ENCODE results near the gene CCDC174. TPM values are rescaled to one million over a fixed set of nuclear protein-coding genes. Genes with fewer than 3 reads are reported as not detected.

Gene CCDC174
- total and polyA plus RNA-seq, 2 donors (not counting 1 experiment from before 2014, with no cell fraction given), result 9.9 to 47.1 TPM

DNA sequence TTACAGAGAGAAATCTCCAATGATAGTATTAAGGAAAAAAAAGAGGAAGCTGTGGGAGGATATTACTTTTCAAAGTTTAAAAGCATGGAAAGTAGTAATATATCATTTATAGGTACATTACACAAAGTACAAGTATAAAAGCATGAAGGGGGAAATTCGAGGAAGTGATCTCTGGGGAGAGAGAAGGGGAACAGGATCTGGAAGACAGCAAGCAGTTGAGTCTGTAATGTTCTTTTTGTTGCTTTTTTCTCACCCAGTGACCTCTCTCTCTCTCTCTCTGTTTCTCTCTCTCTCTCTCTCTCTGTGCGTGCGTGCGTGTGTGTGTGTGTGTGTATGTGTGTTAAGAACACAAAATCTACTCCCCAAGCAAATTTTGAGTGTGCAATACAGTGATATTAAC, 33.6 kb downstream of the CCDC174 start:
- peaks cover 23% of the 10 kb centered on the region for H3K4me1 Mint-ChIP-seq
- H3K4me3 Mint-ChIP-seq, result no peak overlapping the region
- ChIA-PET CTCF (no interaction called here), POLR2A (no interaction called here)
- Histone ChIP-seq H3K79me2 (ENCODE audit: control insufficient read depth, insufficient read depth, low read length) (no peaks in the 10 kb centered on the region), H3K9ac (ENCODE audit: low read length) (no peak overlapping the region), H3K27me3 (replicated peaks in 1 of 4; ENCODE audit: control extremely low read depth in 1 of 4, control insufficient read depth in 3 of 4, insufficient read depth in 4 of 4, low read length in 3 of 4) (no peaks in the 10 kb centered on the region), H3K4me1 (ENCODE audit: control insufficient read depth in 2 of 2, insufficient read depth in 2 of 2, low read length in 2 of 2) (peaks cover 10 to 16% of the 10 kb centered on the region in 2 donors), H3K27ac (ENCODE audit: low read length in 2 of 2) (no peak overlapping the region), H3K36me3 (replicated peaks in 1 of 2; ENCODE audit: control extremely low read depth in 1 of 2, control insufficient read depth in 1 of 2, extremely low read depth in 1 of 2, insufficient read depth in 2 of 2, low read length in 1 of 2) (no peaks in the 10 kb centered on the region), H3K4me3 (ENCODE audit: control extremely low read depth in 1 of 5, extremely low read depth in 1 of 5, insufficient read depth in 1 of 5, low read depth in 2 of 5, low read length in 4 of 5) (no peak overlapping the region), H4K20me1 (ENCODE audit: control insufficient read depth, insufficient read depth, low read length, poor library complexity, severe bottlenecking) (no peaks in the 10 kb centered on the region), H3K9me3 (ENCODE audit: control extremely low read depth in 1 of 3, control insufficient read depth in 2 of 3, insufficient read depth in 1 of 3, low read length in 2 of 3) (peaks cover 0 to 8% (median 0%) of the 10 kb centered on the region in 3 donors), H2AFZ (ENCODE audit: insufficient read depth, low read depth, low read length, poor library complexity, severe bottlenecking) (no peak overlapping the region), H3K4me2 (replicated peaks; ENCODE audit: low read depth, low read length, poor library complexity, severe bottlenecking) (no peak overlapping the region)
- ATAC-seq (ENCODE audit: low read depth) (no peak), DNase-seq (no peak)
- H3K9me3 Mint-ChIP-seq (ENCODE audit: insufficient read depth), result peaks cover 1% of the 10 kb centered on the region
- no peak for TF ChIP-seq EZH2 (IDR thresholded peaks at IDR 0.05; ENCODE audit: borderline replicate concordance, insufficient read depth, low read depth, low read length, poor library complexity, severe bottlenecking)
- TF ChIP-seq, protein P1, sequence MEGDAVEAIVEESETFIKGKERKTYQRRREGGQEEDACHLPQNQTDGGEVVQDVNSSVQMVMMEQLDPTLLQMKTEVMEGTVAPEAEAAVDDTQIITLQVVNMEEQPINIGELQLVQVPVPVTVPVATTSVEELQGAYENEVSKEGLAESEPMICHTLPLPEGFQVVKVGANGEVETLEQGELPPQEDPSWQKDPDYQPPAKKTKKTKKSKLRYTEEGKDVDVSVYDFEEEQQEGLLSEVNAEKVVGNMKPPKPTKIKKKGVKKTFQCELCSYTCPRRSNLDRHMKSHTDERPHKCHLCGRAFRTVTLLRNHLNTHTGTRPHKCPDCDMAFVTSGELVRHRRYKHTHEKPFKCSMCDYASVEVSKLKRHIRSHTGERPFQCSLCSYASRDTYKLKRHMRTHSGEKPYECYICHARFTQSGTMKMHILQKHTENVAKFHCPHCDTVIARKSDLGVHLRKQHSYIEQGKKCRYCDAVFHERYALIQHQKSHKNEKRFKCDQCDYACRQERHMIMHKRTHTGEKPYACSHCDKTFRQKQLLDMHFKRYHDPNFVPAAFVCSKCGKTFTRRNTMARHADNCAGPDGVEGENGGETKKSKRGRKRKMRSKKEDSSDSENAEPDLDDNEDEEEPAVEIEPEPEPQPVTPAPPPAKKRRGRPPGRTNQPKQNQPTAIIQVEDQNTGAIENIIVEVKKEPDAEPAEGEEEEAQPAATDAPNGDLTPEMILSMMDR (IDR thresholded peaks at IDR 0.05), result no peak
- intact Hi-C loops (cut with micrococcal nuclease), result no loop called here
- no CpG with 5 or more reads among the region's 4 CpGs for WGBS (ENCODE audit: insufficient coverage)
- H3K27me3 Mint-ChIP-seq, result peaks cover 7% of the 10 kb centered on the region
- H3K27ac Mint-ChIP-seq, result no peak overlapping the region

DNA sequence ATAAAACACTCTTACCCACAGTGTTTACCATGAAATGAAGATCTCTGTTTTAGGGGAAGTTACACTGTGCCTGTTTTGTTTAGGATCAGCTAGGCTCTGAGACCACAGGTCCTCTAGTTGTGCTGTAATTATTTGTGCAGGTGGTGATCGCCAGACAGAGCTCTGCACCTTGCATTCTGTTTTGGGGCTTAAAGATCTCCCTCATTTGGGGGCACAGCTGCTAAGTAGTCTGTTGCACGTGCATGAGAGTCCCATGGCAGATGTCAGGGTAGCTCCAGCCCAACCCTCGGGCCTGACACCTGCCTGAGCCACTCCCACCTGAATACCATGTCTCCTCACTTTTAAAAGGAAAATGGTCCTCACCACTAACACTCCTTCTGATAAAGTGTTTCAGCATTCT, 35.8 kb downstream of the CCDC174 start:
- H3K27ac ChIP-seq (ENCODE audit: low read length in 2 of 2), result no peak overlapping the region
- CTCF ChIA-PET, result no interaction called here
- no peak overlapping the region for H3K27ac Mint-ChIP-seq

More for the DNA sequence above, 35.8 kb downstream of the CCDC174 start:
- ATAC-seq (ENCODE audit: low read depth), result no peak
- H3K79me2 ChIP-seq (ENCODE audit: control insufficient read depth, insufficient read depth, low read length), result no peaks in the 10 kb centered on the region
- H3K9ac ChIP-seq (ENCODE audit: low read length), result no peak overlapping the region
- Mint-ChIP-seq H3K27me3 (peaks cover 13% of the 10 kb centered on the region), H3K4me1 (peaks cover 33% of the 10 kb centered on the region), H3K9me3 (ENCODE audit: insufficient read depth) (no peaks in the 10 kb centered on the region), H3K4me3 (no peak overlapping the region)
- H3K4me1 ChIP-seq (ENCODE audit: control insufficient read depth in 2 of 2, insufficient read depth in 2 of 2, low read length in 2 of 2), result peaks cover 18 to 23% of the 10 kb centered on the region in 2 donors
- POLR2A ChIA-PET, result no interaction called here
- no peak overlapping the region for H3K4me2 ChIP-seq (replicated peaks; ENCODE audit: low read depth, low read length, poor library complexity, severe bottlenecking)
- H3K9me3 ChIP-seq (ENCODE audit: control extremely low read depth in 1 of 3, control insufficient read depth in 2 of 3, insufficient read depth in 1 of 3, low read length in 2 of 3), result peaks cover 0 to 5% (median 1%) of the 10 kb centered on the region in 3 donors
- no peaks in the 10 kb centered on the region for H3K27me3 ChIP-seq (replicated peaks in 1 of 4; ENCODE audit: control extremely low read depth in 1 of 4, control insufficient read depth in 3 of 4, insufficient read depth in 4 of 4, low read length in 3 of 4)
- 10% methylated on average over 2 of the region's 3 CpGs for WGBS (ENCODE audit: insufficient coverage)
- TF ChIP-seq, protein P1 (IDR thresholded peaks at IDR 0.05), result no peak
- no peak for TF ChIP-seq EZH2 (IDR thresholded peaks at IDR 0.05; ENCODE audit: borderline replicate concordance, insufficient read depth, low read depth, low read length, poor library complexity, severe bottlenecking)
- H3K4me3 ChIP-seq (ENCODE audit: control extremely low read depth in 1 of 5, extremely low read depth in 1 of 5, insufficient read depth in 1 of 5, low read depth in 2 of 5, low read length in 4 of 5), result no peak overlapping the region
- no peak overlapping the region for H2AFZ ChIP-seq (ENCODE audit: insufficient read depth, low read depth, low read length, poor library complexity, severe bottlenecking)
- no peaks in the 10 kb centered on the region for H4K20me1 ChIP-seq (ENCODE audit: control insufficient read depth, insufficient read depth, low read length, poor library complexity, severe bottlenecking)
- intact Hi-C loops (cut with micrococcal nuclease), result no loop called here
- no peak for DNase-seq
- no peaks in the 10 kb centered on the region for H3K36me3 ChIP-seq (replicated peaks in 1 of 2; ENCODE audit: control extremely low read depth in 1 of 2, control insufficient read depth in 1 of 2, extremely low read depth in 1 of 2, insufficient read depth in 2 of 2, low read length in 1 of 2)

Data from B cell (primary cell).